SU-DHL-6 (cell line): ENCODE data around the gene AKAP6.

Experiments used
- H2AFZ ChIP-seq: fragments of 200-600 bp; sonication (generic); 2 replicates; pipeline ENCODE4 v1.6.1; 2014; ENCODE audit warnings: low read depth, mild to moderate bottlenecking, moderate library complexity, mixed read lengths, antibody characterized with exemption, low read length; ENCODE audit not compliant: severe bottlenecking
- H3F3A ChIP-seq: fragments of 200-600 bp; shearing (Covaris generic); 2 replicates; pipeline ENCODE4 v1.6.0; 2016; ENCODE audit warnings: antibody characterized with exemption, mild to moderate bottlenecking; ENCODE audit not compliant: insufficient read depth
- H3K27ac ChIP-seq: fragments of 200-600 bp; sonication (generic); 2 replicates; pipeline ENCODE4 v1.5.1; 2016; ENCODE audit warnings: low read depth, mild to moderate bottlenecking, low read length, moderate library complexity, mixed read lengths
- H3K27me3 ChIP-seq: fragments of 200-600 bp; sonication (generic), shearing (Covaris generic); 2 replicates; pipeline ENCODE4 v1.6.0; 2014; ENCODE audit warnings: mild to moderate bottlenecking, low read length
- H3K36me3 ChIP-seq: fragments of 200-600 bp; sonication (generic); 2 replicates; pipeline ENCODE4 v1.6.1; 2014; ENCODE audit warnings: mild to moderate bottlenecking, low read length, mixed read lengths
- H3K4me2 ChIP-seq: fragments of 300-600, 200-600 bp; shearing (Covaris generic), sonication (generic); 2 replicates; pipeline ENCODE4 v1.6.0; 2014; ENCODE audit warnings: low read length, low read depth, mild to moderate bottlenecking; ENCODE audit not compliant: poor library complexity, severe bottlenecking
- H3K4me3 ChIP-seq: fragments of 200-600 bp; sonication (generic); 2 replicates; pipeline ENCODE4 v1.5.1; 2014; ENCODE audit warnings: antibody characterized with exemption, low read length, mild to moderate bottlenecking, mixed read lengths; ENCODE audit not compliant: insufficient read depth, poor library complexity, severe bottlenecking
- H3K79me2 ChIP-seq: fragments of 200-600 bp; sonication (generic); 2 replicates; pipeline ENCODE4 v1.6.1; 2014; ENCODE audit warnings: mild to moderate bottlenecking, low read length, moderate library complexity; ENCODE audit not compliant: insufficient read depth
- H3K9ac ChIP-seq: fragments of 200-600 bp; sonication (generic); 2 replicates; pipeline ENCODE4 v1.7.0; 2014; ENCODE audit warnings: mild to moderate bottlenecking, low read length
- H3K9me2 ChIP-seq: fragments of 200-600 bp; sonication (generic); replicated peaks from 2 replicates; pipeline ENCODE4 v1.6.1; 2014; ENCODE audit warnings: low read length; ENCODE audit not compliant: insufficient read depth
- H3K9me3 ChIP-seq: fragments of 200-600 bp; sonication (generic); 2 replicates; pipeline ENCODE4 v1.6.1; 2014; ENCODE audit warnings: low read length, mixed read lengths; ENCODE audit not compliant: insufficient read depth
- H4K20me1 ChIP-seq: fragments of 200-600 bp; sonication (generic); 2 replicates; pipeline ENCODE4 v1.6.1; 2014; ENCODE audit warnings: low read depth, mild to moderate bottlenecking, antibody characterized with exemption, low read length, moderate library complexity, mixed read lengths
- EZH2phosphoT487 ChIP-seq: fragments of 200-600 bp; sonication (generic), shearing (Covaris generic); conservative IDR thresholded peaks from 2 replicates; pipeline ENCODE4 v1.6.1; 2018; ENCODE audit warnings: mild to moderate bottlenecking, antibody characterized with exemption, low read length, moderate library complexity, mixed read lengths
- TF ChIP-seq, protein P1 (sequence below): fragments of 200-600 bp; sonication (generic); IDR thresholded peaks from one replicate; pipeline ENCODE4 v1.5.1; 2017; ENCODE audit warnings: antibody characterized with exemption, mild to moderate bottlenecking, low read length, moderate library complexity; ENCODE audit not compliant: insufficient read depth, poor library complexity, severe bottlenecking

Gene AKAP6

GRCh38 chr14:32587461-32587860 lies 258.4 kb downstream of the AKAP6 start:
- TF ChIP-seq, protein P1, sequence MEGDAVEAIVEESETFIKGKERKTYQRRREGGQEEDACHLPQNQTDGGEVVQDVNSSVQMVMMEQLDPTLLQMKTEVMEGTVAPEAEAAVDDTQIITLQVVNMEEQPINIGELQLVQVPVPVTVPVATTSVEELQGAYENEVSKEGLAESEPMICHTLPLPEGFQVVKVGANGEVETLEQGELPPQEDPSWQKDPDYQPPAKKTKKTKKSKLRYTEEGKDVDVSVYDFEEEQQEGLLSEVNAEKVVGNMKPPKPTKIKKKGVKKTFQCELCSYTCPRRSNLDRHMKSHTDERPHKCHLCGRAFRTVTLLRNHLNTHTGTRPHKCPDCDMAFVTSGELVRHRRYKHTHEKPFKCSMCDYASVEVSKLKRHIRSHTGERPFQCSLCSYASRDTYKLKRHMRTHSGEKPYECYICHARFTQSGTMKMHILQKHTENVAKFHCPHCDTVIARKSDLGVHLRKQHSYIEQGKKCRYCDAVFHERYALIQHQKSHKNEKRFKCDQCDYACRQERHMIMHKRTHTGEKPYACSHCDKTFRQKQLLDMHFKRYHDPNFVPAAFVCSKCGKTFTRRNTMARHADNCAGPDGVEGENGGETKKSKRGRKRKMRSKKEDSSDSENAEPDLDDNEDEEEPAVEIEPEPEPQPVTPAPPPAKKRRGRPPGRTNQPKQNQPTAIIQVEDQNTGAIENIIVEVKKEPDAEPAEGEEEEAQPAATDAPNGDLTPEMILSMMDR = no peak
- TF ChIP-seq EZH2phosphoT487 = no peak
- no peak overlapping the region for H3K4me2 ChIP-seq

GRCh38 chr14:32588448-32589320 lies 259.6 kb downstream of the AKAP6 start:
- no peaks in the 10 kb centered on the region for H3K79me2 ChIP-seq
- no peaks in the 10 kb centered on the region for H3K36me3 ChIP-seq
- no peaks in the 10 kb centered on the region for H4K20me1 ChIP-seq
- no peak overlapping the region for H3K9ac ChIP-seq
- H3K4me2 ChIP-seq = no peak overlapping the region
- no peaks in the 10 kb centered on the region for H3K9me3 ChIP-seq
- no peak overlapping the region for H3K4me3 ChIP-seq
- no peak for TF ChIP-seq EZH2phosphoT487
- TF ChIP-seq, protein P1 = peak; percentile 57
- H3K27me3 ChIP-seq = no peaks in the 10 kb centered on the region
- no peaks in the 10 kb centered on the region for H3K9me2 ChIP-seq
- H2AFZ ChIP-seq = no peak overlapping the region
- no peak overlapping the region for H3K27ac ChIP-seq
- no peaks in the 10 kb centered on the region for H3F3A ChIP-seq

More at GRCh38 chr14:32587461-32587860, 258.4 kb downstream of the AKAP6 start:
- H3K79me2 ChIP-seq = no peaks in the 10 kb centered on the region
- H3K9ac ChIP-seq = no peak overlapping the region
- H4K20me1 ChIP-seq = no peaks in the 10 kb centered on the region
- H3K4me3 ChIP-seq = no peak overlapping the region
- no peak overlapping the region for H2AFZ ChIP-seq
- no peaks in the 10 kb centered on the region for H3K36me3 ChIP-seq
- H3K9me3 ChIP-seq = no peaks in the 10 kb centered on the region
- H3K9me2 ChIP-seq = no peaks in the 10 kb centered on the region
- H3K27ac ChIP-seq = no peak overlapping the region
- H3F3A ChIP-seq = no peaks in the 10 kb centered on the region
- no peaks in the 10 kb centered on the region for H3K27me3 ChIP-seq

- H3K9ac ChIP-seq = no peak overlapping the region
- no peaks in the 10 kb centered on the region for H3F3A ChIP-seq
- TF ChIP-seq, protein P1 = no peak
- no peak for TF ChIP-seq EZH2phosphoT487
- H3K27me3 ChIP-seq = no peaks in the 10 kb centered on the region
- H3K9me2 ChIP-seq = no peaks in the 10 kb centered on the region
- H3K4me3 ChIP-seq = no peak overlapping the region
- H3K4me2 ChIP-seq = no peak overlapping the region
- no peaks in the 10 kb centered on the region for H3K79me2 ChIP-seq
- H3K36me3 ChIP-seq = no peaks in the 10 kb centered on the region
- H3K9me3 ChIP-seq = no peaks in the 10 kb centered on the region
- no peak overlapping the region for H2AFZ ChIP-seq
- H4K20me1 ChIP-seq = no peaks in the 10 kb centered on the region
- no peak overlapping the region for H3K27ac ChIP-seq
Measured at GRCh38 chr14:32590157-32590556, 261.1 kb downstream of the AKAP6 start.
